OCI-LY3 (cell line): ENCODE data around the gene TMEM98.
A peak's percentile ranks its signal among the peaks of the same experiment; 100 is the strongest.

Source experiments
- EZH2phosphoT487 ChIP-seq: fragments of 200-600 bp; shearing (Covaris generic); IDR thresholded peaks from 2 replicates; pipeline ENCODE4 v1.6.1; 2018; ENCODE audit warnings: antibody characterized with exemption, mixed run types, low read depth
- TF ChIP-seq, protein P1 (sequence below): fragments of 200-600, 300-600 bp; sonication (generic); IDR thresholded peaks from 2 replicates; pipeline ENCODE4 v1.5.1; 2014; ENCODE audit warnings: antibody characterized with exemption, low read length, low read depth

DNA sequence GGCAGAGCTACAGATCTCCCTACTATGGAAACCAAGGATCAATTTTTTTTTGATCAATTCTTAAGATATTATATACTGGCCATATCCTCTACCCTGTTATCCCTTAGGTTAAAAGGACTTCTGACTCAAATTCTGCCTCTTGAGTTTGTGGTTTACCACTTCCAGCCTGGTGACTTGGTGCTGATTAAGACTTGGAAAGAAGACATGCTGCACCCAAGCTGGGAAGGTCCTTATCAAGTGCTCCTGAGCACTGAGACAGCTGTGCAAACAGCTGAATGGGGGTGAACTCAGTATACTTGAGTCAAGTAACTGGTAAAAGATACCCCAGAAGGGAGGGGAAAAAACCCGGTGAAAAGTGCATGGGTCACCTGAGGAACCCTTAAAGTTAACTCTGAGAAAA, 43.2 kb downstream of the TMEM98 start:
- TF ChIP-seq, protein P1, sequence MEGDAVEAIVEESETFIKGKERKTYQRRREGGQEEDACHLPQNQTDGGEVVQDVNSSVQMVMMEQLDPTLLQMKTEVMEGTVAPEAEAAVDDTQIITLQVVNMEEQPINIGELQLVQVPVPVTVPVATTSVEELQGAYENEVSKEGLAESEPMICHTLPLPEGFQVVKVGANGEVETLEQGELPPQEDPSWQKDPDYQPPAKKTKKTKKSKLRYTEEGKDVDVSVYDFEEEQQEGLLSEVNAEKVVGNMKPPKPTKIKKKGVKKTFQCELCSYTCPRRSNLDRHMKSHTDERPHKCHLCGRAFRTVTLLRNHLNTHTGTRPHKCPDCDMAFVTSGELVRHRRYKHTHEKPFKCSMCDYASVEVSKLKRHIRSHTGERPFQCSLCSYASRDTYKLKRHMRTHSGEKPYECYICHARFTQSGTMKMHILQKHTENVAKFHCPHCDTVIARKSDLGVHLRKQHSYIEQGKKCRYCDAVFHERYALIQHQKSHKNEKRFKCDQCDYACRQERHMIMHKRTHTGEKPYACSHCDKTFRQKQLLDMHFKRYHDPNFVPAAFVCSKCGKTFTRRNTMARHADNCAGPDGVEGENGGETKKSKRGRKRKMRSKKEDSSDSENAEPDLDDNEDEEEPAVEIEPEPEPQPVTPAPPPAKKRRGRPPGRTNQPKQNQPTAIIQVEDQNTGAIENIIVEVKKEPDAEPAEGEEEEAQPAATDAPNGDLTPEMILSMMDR = no peak
- 0 out of 2 replicates have a peak, but pooled peaks have one; percentile 34 for TF ChIP-seq EZH2phosphoT487
